Measurements from ENCODE around the gene GRB14.
"Not testable (repeated sequence)": the region's sequence is repeated elsewhere in the genome, so short reads cannot be mapped to it uniquely, and the experiment has no call there.

GRB14 gene

DNA sequence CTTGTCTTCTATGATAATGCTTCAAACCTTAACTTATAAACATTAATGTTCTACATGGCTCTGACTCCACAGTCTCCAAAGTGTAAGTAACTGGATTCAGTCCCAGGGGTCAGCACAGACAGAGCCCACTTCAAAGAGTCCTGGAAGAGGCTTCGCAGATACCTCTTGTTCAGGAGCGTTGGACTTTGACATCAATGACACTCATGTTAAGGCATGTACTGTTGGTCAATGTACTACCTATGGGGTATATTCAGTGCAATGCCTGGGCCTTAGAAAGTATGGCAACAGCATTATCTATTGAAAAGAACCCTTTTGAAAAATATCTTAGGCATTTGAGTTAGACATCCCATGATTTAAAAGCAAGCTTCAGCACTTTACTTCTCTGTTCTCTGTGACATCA is 143.1 kb downstream of the GRB14 start:
- no peak for DNase-seq

DNA sequence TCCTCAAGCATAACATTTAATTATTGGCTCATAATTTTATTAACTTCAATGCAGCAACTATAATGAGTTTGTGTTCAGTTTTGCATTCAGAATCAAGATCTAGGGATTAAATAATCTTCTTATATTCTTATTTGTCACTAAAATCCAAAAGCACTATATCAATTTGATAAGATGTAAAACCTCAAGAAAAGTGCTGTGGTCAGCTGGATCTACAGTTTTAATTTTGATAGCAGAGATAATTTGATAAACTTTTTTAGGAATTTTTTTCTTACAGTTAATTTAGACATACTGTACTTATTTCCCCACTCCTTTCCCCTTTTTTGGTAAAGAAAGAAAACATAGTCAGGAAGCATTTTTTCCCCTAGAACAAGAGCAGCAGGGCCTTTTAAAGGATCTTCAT is 146.4 kb downstream of the GRB14 start:
- no peak for DNase-seq

DNA sequence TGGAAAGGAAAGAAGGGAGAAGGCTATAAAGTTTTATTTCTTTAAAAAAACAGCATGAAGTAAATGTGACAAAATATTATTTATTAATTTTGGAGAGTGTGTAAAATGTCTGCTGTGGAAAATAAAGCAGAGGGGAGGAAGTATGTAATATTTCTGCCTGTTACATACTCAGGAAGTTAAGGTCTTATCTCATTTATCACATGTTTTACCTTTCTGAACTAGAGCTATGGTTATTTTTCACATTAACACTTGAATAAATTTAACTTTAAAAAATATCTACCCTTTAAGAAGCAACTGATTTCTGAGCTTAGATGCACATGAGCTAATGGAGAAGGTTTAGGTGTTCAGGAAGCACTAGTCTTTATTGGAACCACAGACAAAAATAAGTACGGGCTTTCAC is 148.3 kb downstream of the GRB14 start:
- no peak for DNase-seq

DNA sequence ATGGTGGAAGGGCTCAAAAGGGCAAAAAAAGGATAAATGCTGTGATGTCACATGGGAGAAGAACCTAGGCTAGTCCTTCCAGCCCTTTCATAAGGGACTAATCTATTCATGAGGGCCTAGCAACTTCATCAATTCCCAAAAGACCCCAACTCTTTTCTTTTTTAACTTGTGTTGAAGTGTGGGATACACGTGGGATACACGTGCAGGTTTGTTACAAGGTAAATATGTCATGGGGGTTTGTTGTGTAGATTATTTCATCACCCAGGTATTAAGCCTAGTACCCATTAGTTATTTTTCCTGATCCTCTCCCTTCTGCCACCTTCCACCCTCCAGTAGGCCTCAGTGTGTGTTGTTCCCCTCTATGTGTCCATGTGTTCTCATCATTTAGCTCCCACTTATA is 156.2 kb downstream of the GRB14 start:
- not testable (repeated sequence) for DNase-seq

DNA sequence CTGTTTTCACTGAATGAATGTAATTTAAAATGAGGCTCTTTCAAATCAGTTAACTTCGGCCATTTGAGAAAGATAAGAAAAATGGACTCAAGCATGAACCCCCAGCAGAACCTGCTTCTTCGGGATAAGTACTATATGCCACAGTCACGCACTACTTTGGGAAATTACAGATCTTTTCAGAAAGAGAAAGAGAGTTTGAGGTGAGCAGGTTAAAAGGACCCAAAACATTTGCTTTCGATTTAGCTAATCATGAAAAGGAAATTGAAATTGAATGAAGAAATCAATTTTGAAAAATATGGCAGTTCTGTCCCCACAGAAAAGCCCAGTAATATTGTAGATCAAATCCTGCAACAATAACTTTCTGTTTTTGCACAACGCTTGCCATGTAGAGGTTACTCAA is 156.9 kb downstream of the GRB14 start:
- DNase-seq: no peak

DNA sequence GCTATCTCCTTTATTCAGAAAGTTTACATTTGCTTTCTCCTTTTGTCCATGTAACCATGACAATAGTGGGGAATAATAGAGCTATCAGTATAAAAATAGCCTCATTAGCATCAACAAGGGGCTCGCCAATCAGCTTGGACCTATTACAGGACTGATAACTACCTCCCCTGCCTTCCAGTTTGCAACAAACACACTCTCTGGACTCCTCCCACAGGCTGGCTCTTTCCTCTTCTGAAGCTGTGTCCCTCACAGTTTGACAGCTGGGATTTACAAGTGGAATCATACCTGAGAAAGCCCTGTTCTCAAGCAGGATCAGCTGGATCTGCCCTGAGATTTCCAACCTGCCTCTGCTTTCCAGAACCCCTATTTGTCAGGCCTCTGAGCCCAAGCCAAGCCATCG is 162.5 kb downstream of the GRB14 start:
- DNase-seq: no peak

DNA sequence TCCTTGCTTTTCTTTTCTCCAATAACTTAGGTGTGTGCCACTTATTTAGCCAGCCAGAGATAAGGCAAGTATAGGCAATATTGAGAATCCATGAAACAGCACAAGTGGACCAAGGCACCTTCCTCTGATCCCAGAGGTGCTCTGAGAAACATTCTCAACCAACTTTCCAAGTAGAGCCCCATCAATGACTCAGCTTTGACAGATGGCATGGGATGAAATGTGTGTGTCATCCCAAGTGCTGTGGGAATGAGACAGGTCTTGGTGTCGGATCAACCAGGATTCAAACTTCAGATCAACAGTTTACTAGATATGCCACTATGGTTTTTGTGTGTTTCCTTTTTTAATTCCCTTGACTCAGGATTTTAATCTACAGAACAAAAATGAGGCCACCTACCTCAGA is 164.0 kb downstream of the GRB14 start:
- no peak for DNase-seq

DNA sequence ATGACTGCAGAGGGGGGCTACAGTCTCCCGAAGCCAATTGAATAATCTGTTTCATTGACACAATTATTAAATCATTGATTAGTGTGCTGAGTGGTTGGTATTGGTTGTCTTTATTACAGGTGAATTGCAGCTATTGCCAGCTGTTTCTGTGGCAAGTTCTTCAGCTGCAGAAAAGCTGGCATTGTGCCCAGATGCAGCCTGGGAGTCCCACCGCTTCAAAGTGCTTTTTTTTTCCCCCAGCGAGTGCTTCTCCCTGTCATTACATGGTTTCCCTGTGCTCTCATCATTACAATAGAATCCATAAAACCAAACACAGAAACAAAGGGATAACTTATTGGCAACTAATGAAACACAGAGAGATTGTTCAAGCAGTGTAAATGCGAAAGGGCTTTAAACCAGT is 164.7 kb downstream of the GRB14 start:
- no peak for DNase-seq

DNA sequence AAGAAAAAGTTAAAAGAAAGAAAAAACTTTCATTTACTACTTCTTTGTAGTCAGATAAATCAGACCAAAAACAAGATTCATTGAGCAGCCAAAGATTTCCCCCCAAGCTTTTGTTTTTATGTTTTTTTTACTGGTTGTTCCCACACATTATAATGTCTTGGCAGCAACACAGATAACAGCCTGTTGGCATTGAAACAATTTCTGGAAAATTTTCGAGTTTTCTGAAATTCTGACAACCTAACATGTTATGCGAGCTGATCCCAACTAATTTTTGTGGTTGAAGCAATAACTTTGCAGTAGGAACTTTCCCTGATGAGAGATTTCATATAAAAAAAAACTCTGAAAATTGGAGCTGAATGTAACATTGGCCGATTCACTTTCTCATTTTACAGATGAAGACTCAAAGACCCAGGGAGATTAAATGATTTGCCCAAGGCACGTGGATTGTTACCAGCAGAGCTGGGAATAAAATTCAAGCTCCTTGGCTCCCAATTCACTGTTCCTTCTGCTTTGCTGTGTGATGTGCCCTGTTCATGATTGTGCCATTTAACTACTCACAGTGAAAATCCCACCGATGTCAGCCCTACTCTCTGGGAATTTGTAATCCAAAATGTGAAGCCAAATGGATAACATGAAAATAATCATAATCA is 167.5 kb downstream of the GRB14 start:
- no peak for DNase-seq

DNA sequence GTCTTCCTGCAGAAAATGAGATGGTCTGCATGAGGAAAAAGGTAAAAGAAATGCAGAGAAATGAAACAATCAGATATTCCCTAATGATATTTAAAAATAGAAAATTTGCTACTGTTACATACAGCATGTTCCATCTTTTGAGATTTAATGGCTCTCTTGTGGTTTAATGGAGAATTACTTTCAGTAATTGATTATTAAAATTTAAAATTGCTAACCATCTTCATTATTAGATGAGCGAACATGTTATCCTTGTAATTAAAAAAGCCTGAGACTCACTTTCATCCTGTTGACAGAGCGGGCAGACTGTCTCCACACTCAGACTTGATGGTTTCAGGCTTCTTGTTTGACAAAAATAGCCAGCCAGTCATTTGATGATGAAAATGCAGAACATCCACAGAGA is 171.0 kb downstream of the GRB14 start:
- no peak for DNase-seq

DNA sequence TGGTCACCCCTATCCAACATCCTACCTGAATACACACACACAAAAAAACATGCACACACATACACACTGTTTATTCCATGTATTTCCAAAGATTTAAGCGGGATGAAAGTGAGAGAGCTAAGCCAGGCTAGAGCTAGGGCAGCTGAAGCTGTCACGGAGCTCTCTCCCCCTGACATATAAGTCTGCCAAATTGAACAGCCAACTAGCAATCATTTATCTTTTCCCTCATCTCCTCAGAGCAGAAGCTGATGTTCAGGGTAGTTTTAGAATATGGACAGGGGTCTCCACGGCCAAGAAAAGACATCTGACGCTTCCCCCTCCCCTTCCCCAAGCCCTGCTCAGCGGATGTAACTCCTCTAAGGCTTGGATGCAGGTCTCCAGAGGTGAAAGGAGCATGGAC is 171.6 kb downstream of the GRB14 start:
- no peak for DNase-seq

DNA sequence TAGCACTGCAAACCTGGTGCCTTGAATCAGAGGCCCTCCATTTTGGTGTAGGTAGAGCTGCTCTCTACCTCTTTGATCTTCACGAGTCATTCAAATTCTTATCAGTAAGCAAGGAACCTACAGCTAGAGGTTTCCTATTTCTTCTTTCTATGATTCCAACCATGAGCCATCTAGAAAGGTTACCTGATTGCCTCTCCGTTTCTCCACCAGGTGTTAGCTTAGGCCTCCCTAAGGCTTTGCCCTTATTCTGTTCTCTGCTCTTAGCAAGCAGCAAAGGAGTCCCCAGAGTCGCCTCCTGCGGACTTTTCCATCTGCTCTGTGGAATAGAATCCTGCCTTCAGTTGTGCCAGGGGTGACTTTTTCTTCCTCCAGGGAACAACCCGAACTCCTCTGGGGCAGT is 173.6 kb downstream of the GRB14 start:
- no peak for DNase-seq
